Thyroid gland (tissue), 4 donors: ENCODE results near the gene TMEM98.

ENCODE experiments used
- POLR2A ChIP-seq, 2 donors: fragments of 450-650 bp; IDR thresholded peaks; one replicate each; pipeline ENCODE4 v1.6.1; 2017; ENCODE audit warnings: antibody characterized with exemption in 2 of 2, mild to moderate bottlenecking in 2 of 2, moderate library complexity in 1 of 2
- TF ChIP-seq, protein P1 (sequence below), 6 experiments: fragments of 200-600 bp in 3 of 6; fragments of 450-650 bp in 3 of 6; sonication (generic) in 3 of 6; IDR thresholded peaks; one replicate each; pipeline ENCODE4 v1.5.1; 2016 to 2019; ENCODE audit warnings: antibody characterized with exemption in 6 of 6, mild to moderate bottlenecking in 2 of 6, inconsistent platforms in 1 of 6, moderate library complexity in 1 of 6

DNA sequence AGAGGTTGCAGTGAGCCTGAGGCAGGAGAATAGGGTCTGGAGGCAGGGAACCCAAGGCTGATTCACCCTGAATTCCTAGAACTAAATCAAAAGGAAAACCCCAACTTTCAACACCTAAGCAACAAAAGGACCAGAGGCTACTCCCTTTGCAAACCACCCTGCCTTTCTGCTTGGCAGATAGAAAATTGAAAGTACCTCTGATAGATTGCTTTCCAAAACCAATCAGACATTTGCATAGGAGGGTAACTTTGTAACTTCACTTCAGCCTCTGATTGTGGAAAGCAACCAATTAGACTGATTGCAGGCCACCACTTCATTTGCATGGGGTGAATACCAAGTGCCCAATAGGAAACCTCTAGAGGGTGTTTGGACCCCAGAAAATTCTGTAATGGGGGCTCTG, 10.9 kb upstream of the TMEM98 start:
- TF ChIP-seq, protein P1, sequence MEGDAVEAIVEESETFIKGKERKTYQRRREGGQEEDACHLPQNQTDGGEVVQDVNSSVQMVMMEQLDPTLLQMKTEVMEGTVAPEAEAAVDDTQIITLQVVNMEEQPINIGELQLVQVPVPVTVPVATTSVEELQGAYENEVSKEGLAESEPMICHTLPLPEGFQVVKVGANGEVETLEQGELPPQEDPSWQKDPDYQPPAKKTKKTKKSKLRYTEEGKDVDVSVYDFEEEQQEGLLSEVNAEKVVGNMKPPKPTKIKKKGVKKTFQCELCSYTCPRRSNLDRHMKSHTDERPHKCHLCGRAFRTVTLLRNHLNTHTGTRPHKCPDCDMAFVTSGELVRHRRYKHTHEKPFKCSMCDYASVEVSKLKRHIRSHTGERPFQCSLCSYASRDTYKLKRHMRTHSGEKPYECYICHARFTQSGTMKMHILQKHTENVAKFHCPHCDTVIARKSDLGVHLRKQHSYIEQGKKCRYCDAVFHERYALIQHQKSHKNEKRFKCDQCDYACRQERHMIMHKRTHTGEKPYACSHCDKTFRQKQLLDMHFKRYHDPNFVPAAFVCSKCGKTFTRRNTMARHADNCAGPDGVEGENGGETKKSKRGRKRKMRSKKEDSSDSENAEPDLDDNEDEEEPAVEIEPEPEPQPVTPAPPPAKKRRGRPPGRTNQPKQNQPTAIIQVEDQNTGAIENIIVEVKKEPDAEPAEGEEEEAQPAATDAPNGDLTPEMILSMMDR (IDR thresholded peaks at IDR 0.05) = no peak
- TF ChIP-seq POLR2A (IDR thresholded peaks at IDR 0.05) = no peak
